Activated T-helper 1 cell treated with anti-CD3 and anti-CD28 coated beads, Interleukin-2, amount 50 U/mL, for 16 hours (primary cell): Measurements from ENCODE around the gene CHMP2A.
"Not testable (repeated sequence)": the region's sequence is repeated elsewhere in the genome, so short reads cannot be mapped to it uniquely, and the experiment has no call there.

ENCODE experiments used
- DNase-seq, 2 donors: peaks; one replicate each; pipeline ENCODE4 v3.0.0-alpha.2; 2020; ENCODE audit warnings: low read depth in 1 of 2, low spot score in 1 of 2

CHMP2A gene

DNA sequence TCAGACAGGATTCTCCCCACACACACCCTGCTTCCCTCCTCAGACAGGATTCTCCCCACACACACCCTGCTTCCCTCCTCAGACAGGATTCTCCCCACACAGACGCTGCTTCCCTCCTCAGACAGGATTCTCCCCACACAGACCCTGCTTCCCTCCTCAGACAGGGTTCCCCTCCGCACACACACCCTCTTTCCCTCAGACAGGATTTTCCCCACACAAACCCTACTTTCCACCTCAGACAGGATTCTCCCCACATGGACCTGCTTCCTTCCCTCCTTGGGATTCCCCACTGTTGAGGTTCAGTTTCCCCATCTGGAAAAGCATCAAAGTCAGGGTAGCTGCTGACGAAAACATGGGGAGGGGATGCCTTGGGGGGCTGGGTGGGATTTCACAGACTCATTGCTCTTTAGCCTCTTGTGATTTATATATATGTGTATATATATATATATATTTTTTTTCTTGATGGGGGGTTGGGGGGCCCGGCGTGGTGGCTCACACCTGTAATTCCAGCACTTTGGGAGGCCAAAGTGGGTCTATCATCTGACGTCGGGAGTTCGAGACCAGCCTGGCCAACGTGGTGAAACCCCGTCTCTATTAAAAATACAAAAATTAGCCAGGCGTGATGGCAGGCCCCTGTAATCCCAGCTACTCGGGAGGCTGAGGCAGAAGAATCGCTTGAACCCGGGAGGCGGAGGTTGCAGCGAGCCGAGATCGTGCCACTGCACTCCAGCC lies 12.1 kb downstream of the CHMP2A start:
- DNase-seq: not testable (repeated sequence)

DNA sequence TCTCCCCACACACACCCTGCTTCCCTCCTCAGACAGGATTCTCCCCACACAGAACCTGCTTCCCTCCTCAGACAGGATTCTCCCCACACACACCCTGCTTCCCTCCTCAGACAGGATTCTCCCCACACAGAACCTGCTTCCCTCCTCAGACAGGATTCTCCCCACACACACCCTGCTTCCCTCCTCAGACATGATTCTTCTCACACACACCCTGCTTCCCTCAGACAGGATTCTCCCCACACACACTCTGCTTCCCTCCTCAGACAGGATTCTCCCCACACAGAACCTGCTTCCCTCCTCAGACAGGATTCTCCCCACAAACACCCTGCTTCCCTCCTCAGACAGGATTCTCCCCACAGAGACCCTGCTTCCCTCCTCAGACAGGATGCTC lies 15.7 kb downstream of the CHMP2A start:
- DNase-seq: not testable (repeated sequence)

DNA sequence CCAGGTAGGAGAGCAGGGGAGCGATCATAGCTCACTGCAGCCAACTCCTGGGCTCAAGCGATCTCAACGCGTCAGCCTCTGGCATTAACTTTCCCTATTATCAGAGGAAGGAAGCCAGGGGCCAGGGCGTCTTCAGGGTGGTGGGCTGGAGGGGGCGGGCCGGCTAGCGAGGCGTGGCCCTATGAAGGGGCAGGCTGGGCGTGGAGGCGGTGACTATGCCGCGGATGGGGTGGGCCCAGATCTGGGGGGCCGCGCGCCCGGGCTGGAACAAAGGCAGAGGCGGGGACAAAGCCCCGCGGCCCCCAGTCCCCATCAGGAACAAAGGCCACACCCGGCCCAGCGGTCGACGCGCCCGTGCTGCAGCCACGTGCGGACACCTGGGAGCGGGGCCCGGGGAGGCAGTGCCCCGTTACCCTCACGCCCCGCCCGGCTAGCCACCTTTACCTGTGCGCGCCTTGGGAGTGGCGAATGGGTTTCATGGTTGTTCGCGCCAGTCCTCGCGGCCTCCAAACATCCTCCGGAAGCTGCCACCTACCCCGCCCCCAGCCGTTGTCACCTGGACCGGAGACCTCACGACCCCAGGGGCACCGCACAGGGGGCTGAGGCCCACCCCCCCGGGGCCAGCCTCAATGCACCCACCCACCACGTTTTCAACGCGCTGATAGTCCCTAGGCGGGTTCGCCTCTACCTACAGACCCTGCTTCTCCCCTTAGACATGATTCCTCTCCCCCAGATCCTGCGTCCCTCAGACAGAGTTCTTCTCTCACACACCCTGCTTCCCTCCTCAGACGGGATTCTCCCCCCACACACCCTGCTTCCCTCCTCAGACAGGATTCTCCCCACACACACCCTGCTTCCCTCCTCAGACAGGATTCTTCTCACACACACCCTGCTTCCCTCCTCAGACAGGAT lies 16.4 kb downstream of the CHMP2A start:
- DNase-seq: no peak

- no peak for DNase-seq
These were observed 17.8 kb downstream of the CHMP2A start for GRCh38 chr19:58536852-58537798.

GRCh38 chr19:58535857-58536256 lies 19.0 kb downstream of the CHMP2A start:
- DNase-seq: no peak

- DNase-seq: no peak
These were observed 23.7 kb downstream of the CHMP2A start for GRCh38 chr19:58531034-58531840.

DNA sequence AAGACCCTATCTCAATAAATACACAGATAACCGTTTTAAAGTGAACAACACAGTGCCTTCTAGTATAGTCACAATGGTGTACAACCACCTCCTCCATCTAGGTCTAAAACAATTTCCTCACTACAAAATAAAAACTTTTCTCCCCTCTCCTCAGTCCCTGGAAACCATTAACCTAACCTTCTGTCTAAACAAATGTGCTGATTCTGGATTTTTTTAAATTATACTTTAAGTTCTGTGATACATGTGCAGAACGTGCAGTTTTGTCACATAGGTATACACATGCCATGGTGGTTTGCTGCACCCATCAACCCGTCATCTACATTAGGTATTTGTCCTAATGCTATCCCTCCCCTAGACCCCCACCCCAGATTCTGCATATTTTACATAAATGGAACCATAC lies 25.5 kb downstream of the CHMP2A start:
- no peak for DNase-seq

GRCh38 chr19:58522709-58523108 lies 32.2 kb downstream of the CHMP2A start:
- no peak for DNase-seq

- no peak for DNase-seq
These were observed 33.3 kb downstream of the CHMP2A start for GRCh38 chr19:58521651-58522050.

DNA sequence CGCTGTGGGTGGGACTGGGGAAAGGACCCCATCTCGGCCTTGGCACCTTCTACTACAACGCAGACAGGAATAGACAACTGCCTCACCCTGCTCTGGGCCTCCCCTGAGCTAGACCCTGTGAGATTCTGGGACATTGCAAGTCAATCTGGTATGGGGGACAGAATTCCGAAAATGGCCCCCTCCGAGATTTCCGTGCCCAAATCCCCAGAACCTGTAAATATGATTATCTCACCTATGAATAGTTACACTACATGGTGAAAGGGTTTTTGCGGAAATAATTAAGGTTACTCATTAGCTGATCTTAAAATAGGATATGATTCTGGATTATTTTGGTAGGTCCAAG lies 34.7 kb downstream of the CHMP2A start:
- DNase-seq: no peak

DNA sequence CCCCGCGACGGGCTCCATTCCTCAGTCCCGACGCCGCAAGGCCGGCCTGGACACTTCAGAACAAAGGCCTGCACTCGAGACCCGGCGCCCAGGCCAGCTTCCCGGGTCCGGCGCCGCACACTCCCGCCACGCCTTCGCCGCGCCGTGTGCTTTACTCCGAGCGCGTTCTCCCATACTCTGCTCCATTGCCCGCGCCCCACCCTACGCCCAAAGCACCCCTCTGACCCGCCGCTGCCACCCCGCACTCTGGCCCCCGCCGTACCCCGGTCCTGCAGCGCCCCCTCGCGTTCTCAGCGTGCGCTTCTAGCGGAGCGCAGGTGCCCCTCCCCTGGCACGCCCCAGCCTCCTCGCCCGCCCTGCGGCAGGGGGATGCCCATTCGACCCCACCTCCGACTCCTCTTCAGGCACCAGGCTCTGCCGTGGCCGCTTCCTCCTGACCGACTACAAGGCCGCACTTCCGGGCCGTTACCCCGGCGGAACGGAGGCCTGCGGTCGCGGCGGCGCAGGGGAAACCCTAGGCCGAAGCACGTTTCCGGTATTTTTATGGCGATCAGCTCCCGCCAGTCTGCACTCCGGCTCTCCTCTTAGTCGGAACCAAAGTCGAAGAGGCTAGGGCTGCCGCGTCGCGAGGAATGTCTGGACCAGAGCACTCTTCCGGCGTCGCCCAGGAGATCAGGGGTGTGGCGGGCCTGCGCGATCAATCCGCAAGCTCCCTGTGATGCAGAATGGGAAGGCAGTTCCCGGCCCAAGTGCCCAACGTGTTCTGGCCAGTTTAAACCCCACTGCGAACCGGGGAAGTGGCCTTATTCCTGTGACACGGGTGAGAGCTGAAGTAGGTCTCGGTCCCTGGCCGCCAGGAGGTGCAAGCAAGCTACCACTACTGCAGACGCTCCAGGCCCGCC lies 35.3 kb downstream of the CHMP2A start, which contains the start of gene ZBTB45:
TSS of gene ZBTB45 (minus strand) at position 456 of the 902 bp plus-strand sequence. CDS start 2,137 bp downstream, outside the sequence.
- peak; percentile 66 to 81 for DNase-seq

GRCh38 chr19:58519087-58519354 lies 35.9 kb downstream of the CHMP2A start:
- peak in 1 of 2 donors; percentile 23 for DNase-seq

DNA sequence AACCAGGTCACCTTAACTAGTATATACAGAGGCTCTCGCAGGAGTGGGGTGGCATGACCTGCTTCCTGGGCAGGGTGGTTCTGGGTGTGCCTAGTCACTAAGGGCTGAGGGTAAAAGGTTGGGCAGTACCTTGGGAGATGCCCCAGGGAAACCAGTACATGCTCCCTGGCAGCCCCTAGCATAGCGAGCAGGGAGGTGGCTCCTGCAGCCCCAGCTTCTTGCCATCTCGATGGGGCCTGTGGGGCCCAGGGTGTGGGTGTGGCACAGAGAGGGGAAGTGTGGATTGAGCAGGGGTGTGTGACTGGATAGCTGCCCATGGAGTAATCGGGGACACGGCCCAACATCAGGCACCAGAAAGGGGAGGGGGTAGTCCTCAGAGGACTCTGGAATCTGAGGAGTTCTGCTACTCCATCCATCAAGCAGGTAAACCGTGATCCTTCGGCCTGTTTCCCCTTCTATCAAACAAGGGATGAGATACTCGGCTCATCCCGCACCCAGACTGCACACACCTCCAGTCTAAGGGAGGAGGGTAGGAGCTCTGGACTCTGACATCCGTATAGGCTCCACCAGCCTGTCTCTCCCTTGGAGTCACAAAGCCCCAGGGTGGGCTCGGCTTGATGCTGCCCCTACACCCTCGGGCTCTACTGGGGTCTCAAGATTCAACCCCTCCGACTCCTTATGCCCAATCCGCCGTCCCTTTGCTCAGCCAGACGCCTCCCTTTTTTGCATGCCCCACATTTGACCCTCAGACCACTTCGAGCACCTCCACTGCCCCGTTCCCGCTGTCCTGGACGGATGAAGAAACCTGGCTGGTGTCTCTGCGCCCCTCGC lies 36.4 kb downstream of the CHMP2A start:
- DNase-seq: no peak

DNA sequence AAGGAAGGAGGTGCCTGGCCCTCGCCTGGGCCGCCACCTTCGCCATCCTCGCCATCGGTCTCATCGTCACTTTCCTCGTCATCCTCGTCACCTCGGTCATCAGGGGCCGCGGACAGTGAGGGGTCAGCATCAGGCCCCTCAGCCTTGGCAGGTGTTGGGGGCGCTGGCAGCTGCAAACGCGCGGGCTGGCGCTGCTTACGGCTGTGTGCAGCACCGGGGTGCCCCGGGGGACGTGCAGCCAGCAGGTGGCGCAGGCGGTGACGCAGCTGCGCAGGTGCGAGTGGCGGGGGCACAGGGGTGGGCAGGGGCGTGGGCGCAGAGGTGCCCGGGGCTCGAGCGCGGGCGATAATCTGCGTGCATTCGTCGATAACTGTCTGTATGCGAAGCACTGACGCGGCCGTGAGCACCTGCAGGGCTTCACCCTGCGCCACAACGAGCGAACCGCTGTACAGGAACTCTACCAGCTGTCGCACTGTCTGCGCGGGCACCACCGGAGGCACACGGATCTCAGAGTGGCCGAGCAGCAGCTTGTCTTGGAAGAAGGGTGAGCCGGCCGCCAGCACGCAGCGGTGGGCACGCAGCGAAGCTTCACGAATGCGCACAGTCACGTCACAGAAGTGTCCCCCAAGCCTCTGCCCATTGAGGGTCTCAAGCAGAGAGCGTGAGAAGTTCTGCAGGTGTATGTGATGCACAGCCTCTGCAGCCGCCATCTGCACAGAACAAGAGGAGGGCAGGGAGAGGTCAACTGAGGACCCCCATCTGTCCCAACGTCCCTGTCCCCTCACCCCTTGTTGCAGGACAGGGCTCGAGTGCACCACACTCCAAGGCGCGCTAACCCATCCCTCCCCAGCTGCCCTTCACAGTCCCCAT lies 37.7 kb downstream of the CHMP2A start:
- no peak for DNase-seq

- no peak for DNase-seq
These were observed 38.6 kb downstream of the CHMP2A start for GRCh38 chr19:58516246-58516836.

GRCh38 chr19:58515259-58515658 lies 39.6 kb downstream of the CHMP2A start:
- no peak for DNase-seq

DNA sequence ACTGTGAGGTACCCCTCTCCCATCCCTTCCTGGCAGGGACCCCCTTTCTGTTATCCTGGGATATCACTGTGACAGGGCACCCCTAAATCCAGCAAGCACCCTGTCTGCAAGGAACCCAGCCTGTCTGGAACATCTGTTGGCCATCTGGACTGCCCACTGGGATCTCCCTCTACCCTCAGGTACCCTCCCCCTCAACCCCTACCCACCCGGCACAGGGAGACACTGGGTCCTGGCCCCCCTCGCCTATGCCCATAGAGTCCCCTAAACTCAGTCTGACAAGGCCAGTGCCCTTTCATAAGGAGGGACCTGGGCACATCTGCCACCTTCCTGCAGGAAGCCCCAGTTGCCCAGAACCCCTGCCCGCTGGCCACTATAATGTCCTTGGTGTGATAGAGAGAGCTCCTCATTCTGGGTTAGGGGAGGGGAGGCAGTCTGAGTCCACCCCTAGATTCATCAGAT lies 40.3 kb downstream of the CHMP2A start:
- no peak for DNase-seq
